Midbrain (tissue), 1 donor: ENCODE results near the gene SF1.
"Not testable (repeated sequence)": the region's sequence is repeated elsewhere in the genome, so short reads cannot be mapped to it uniquely, and the experiment has no call there.

Experiments used
- DNase-seq: peaks from one replicate; lab custom pipeline; 2025; lab: John Stamatoyannopoulos, UW

The SF1 gene

DNA sequence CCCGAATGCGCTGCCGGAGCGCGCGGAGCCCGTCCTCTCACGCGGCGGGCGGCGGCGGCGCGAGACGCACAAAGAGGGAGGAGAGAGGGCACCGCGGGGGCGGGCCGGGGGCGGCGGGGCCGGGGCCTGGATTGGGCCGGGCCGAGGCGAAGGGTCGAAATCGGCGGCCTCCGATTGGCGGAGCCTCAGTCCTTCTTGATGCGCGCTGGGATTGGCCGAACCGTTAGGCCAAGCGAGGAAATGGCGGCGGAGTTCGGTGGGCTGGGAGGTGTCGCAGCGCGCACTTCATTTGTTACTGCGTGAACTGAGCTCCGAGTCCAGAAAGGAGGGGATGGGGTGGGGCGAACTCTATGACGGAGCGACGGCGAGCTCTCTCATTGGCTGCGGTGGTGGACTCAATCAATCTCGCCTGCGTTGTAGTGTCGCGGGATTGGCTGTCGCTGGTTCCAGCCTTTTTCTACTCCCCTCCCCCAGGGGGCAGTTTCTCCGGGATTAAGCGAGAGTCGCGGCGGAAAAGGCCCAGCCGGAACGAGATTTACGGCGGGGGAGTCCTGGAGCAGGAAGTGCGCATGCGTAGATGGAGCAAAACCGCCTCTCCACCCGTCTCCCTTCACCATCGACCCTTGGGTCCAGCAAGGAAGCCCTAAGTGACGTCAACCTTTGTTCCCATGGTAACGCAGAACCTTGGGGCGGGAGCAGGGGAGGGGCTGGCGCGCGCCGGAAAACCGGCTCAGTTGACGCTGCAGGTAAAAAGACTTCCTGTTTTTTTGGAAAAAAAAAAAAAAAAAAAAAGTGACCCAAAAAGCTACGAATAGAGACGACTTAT is at the start of gene SF1:
Gene SF1 (minus strand): TSS at position 70 of the 826 bp plus-strand sequence. CDS start 150 bp downstream, outside the sequence.
- peak; percentile 100 for DNase-seq

DNA sequence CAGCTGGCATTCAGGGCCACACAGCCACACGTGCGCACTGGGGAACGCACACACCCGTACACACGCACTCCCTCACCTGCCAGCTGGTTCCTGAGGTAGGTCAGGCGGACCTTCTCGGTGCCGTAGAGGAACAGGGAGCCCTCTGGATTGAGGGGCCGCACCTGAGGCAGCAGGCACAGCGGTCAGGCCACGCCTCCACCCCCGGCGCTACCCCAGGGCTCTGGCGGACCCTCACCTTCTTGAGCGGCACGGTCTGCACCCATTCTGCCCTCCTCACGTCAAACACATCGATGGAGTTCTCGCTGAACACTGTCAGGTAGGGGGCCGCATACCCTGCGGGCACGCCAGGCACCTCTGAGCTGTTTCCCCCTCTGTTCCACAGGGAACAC is 49.1 kb upstream of the SF1 start:
- no peak for DNase-seq

- no peak for DNase-seq
These were observed 48.5 kb upstream of the SF1 start for GRCh38 chr11:64826578-64827450.

DNA sequence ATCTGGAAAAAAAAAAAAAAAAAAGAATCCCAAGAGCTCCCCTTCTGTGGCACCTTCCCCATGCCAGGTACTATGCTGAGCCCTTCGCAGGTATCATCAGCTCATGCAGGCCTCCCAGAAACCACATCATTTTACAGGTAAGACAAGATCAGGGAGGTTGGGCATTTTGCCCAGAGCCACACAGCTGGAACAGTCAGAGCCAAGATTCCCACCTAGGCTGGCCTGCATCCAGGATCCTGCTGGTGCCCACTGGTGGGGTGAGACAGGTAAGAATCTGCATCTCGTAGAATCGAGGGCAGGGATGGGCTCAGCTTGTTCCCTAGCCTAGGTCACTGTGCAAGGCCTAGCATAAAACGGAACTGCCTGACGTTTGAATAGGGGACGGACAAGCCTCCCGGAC is 47.7 kb upstream of the SF1 start:
- no peak for DNase-seq

DNA sequence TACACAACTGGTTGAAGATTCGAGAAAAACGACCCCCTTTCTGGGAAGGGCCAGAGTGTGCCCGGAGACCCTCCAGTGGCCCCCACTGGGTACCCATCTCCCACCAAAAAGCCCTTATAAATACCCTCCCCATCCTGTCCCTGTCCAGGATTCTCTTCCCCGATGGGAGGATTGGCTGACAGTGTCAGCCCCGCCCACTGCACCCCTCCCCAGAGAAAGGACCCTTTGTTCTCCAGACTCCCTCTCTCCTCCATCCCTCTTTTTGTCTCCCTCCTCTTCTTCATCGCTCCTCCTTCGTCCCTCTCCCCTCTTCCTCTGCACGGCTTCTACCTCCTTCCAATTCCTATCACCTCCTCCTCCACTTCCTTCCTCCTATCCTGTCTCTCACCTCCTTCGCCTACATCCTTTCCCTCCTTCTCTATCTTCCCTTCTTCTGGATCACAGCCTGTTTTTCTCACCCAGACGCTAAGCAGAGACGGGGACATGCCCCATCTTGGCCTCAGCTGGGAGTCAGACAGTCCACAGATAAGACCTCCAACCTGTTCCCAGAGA is 45.3 kb upstream of the SF1 start:
- no peak for DNase-seq

- no peak for DNase-seq
These were observed 39.1 kb upstream of the SF1 start for GRCh38 chr11:64817476-64817875.

GRCh38 chr11:64815433-64815832 is 37.1 kb upstream of the SF1 start:
- DNase-seq, result not testable (repeated sequence)

- no peak for DNase-seq
These were observed 36.4 kb upstream of the SF1 start for GRCh38 chr11:64814712-64815187.

DNA sequence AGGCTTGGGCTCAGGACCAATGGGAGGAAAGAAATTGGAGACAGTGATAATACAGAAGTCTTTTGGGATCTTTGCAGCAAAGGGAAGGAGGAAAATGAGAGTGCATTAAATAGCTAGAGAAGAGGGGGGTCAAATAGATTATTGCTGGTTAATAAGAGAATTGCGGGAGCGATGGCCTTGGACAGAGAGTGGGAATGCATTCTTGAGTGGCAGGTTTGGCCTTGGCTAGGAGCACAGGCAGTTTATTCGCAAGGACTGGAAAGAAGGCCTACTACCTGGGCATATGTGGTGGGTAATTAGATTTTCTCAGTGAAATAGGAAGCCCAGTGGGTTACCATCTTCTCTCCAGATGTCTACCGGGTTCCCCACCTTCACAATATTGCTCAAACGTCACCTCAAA is 35.5 kb upstream of the SF1 start:
- DNase-seq, result no peak

DNA sequence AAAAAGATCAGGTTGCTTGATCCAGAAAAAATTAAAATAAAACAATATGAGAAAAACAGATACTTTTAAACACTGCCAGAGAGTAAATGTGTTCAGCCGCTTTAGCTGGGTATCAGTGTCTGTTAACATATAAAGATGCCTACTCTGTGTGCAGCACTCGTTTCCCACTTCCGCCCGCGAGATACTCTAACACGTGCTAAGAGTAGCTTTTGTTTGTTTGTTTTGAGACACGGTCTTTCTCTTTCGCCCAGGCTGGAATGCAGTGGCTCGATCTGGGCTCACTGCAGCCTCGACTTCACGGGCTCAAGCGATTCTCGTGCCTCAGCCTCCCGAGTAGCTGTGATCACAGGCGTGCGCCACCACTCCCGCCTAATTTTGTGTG is 32.5 kb upstream of the SF1 start:
- DNase-seq, result no peak

- peak; percentile 97 for DNase-seq
These were observed 32.0 kb upstream of the SF1 start, which contains the start of gene MEN1 for GRCh38 chr11:64810271-64810890. TSS of gene MEN1 (minus strand) at chr11:64810551. CDS start at chr11:64810109, 442 bp downstream.

DNA sequence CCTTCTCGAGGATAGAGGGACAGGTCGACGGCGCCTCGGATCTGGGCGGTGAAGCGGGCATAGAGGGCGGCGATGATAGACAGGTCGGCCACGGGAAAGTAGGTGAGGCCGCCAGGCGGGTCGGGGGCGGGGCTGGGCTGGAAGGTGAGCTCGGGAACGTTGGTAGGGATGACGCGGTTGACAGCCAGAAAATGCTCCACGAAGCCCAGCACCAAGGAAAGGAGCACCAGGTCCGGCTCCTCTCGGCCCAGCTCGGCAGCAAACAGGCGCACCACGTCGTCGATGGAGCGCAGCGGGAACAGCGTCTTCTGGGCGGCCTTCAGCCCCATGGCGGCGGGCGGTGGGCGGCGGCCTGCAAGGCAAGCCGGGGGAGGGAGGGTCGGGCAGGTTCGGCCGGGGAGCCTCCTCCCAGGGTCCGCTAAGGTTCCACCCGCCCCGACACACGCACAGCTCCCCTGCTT is 31.5 kb upstream of the SF1 start:
- DNase-seq, result no peak

- no peak for DNase-seq
These were observed 27.1 kb upstream of the SF1 start for GRCh38 chr11:64805481-64805880.

DNA sequence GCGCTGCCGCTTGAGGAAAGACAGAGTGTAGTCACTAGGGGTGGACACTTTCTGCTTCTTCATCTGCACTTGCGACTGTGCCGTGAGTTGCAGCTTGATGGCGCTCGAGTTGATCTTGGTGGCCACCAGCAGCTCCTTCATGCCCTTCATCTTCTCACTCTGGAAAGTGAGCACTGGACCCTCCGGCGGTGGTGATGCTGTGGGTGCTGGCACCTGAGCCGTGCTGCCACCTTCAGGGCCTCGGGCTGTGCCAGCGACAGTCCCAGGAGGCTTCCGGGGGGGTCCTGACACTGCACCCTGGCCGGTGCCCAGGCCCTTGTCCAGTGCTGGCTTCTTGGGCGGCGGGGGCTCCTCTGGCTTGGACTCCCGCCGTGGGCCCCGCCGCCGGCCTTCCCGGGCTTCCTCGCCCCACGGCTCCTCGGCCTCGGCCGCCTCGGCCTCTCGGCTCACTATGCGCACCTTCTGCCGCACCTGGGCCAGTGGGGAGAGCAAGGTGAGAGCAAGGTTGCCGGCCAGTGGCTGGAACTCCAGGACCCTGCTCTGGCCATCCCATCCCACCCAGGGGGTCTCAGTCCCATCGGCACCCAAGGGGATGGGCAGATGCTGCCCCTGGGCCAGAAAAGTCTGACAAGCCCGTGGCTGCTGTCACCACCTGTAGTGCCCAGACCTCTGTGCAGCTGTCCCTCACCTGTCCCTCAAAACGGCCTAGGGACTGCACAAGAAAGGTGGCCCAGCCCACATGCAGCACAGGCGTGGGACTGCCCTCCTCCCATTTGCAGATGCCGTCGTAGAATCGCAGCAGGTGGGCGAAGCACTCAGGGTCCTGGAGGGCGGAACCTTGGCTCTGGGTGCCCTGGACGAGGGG is 26.2 kb upstream of the SF1 start:
- no peak for DNase-seq

DNA sequence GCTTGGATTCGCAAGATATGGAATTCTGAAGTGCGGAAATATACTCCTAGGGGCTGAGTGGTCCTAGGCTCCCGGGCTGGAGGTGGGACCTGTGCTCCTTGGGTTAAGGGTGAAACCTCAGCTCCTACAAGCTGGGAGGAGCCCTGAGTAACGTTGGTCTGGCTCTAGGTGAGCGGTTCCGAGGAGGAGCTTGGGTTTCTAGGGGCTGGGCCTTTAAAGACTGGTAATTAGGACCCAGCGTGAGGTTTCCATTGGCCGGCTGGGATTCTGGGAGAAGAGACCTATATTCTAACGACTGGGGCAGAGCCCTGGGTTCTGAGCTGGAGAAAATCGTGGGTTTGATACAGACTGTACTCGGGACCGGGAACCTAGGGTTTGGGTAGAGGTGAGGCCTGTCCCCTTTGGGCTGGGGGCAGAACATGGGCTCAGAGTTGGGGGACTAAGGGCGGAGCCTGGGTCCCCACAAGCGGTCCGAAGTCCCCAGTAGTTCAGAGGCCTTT is 25.6 kb upstream of the SF1 start:
- DNase-seq, result no peak

DNA sequence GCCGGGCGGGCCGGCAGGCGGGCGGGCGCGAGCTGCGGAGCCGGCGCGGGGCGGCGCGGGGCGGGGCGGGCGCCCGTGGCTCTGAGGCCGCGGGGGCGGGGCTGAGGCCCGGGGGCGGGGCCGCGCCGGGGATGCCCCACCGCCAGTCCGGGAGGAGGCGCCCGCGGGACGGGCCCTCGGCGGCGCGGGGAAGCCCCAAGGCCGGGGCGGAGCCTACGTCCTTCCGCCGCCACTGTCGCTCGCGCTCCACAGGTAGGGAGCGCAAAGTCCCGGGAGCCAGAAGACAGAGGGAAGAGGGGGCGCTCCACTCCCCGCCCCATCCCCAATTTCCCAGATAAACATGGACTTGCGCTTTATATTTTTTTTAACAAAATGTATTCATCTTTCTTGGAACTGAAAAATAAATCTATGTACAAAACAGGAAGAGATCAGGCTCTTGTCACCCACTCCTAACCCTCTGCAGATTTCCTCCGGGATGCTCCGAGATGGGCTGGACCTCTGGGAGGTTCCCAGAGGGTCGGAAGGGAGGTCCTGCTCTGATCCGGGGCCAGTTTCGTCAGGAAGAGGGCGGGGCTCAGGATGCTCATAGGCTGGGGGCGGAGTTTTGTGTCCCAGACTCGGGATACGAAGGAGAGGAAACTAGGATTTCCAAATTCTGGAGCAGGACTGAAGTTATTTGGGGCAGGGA is 25.0 kb upstream of the SF1 start, which contains the start of gene MAP4K2:
Gene MAP4K2 (minus strand): TSS at position 57 of the 688 bp plus-strand sequence. CDS start 65 bp downstream, outside the sequence.
- DNase-seq, result peak; percentile 87

GRCh38 chr11:64802370-64803157 is 24.2 kb upstream of the SF1 start:
- no peak for DNase-seq

GRCh38 chr11:64801561-64802369 is 23.4 kb upstream of the SF1 start:
- DNase-seq, result no peak
